ENCODE data around the gene CCDC7. TPM values are rescaled to one million over a fixed set of nuclear protein-coding genes. Genes with fewer than 3 reads are reported as not detected.
"Not testable (repeated sequence)": the region's sequence is repeated elsewhere in the genome, so short reads cannot be mapped to it uniquely, and the experiment has no call there.

CCDC7 gene
- total RNA-seq, 1 donor from 2014 or later, result 11.1 TPM

GRCh38 chr10:32906595-32906994 lies 460.7 kb downstream of the CCDC7 start:
- Mint-ChIP-seq H3K27me3 (ENCODE audit: low read depth) (no peaks in the 10 kb centered on the region), H3K4me3 (no peak overlapping the region), H3K36me3 (peaks cover 30% of the 10 kb centered on the region), H3K4me1 (peaks cover 19% of the 10 kb centered on the region), H3K27ac (no peak overlapping the region), H3K9me3 (no peaks in the 10 kb centered on the region)
- no peak for DNase-seq (ENCODE audit: low spot score in 2 of 2, unreplicated experiment in 2 of 2)
- TF ChIP-seq CTCF (IDR thresholded peaks at IDR 0.05; ENCODE audit: unreplicated experiment), result no peak

GRCh38 chr10:32909456-32909855 lies 463.5 kb downstream of the CCDC7 start:
- no peak for DNase-seq (ENCODE audit: low spot score in 2 of 2, unreplicated experiment in 2 of 2)
- TF ChIP-seq CTCF (IDR thresholded peaks at IDR 0.05; ENCODE audit: unreplicated experiment), result no peak
- peaks cover 19% of the 10 kb centered on the region for H3K4me1 Mint-ChIP-seq
- no peaks in the 10 kb centered on the region for H3K27me3 Mint-ChIP-seq (ENCODE audit: low read depth)
- H3K4me3 Mint-ChIP-seq, result no peak overlapping the region
- peak overlapping the region; percentile 91 for H3K27ac Mint-ChIP-seq
- H3K36me3 Mint-ChIP-seq, result peaks cover 40% of the 10 kb centered on the region
- peaks cover 9% of the 10 kb centered on the region for H3K9me3 Mint-ChIP-seq

- Mint-ChIP-seq H3K9me3 (peaks cover 14% of the 10 kb centered on the region), H3K36me3 (peaks cover 45% of the 10 kb centered on the region), H3K4me1 (peaks cover 19% of the 10 kb centered on the region), H3K27ac (peak overlapping the region; percentile 91)
- not testable (repeated sequence) for DNase-seq (ENCODE audit: low spot score in 2 of 2, unreplicated experiment in 2 of 2); H3K27me3 Mint-ChIP-seq (ENCODE audit: low read depth); H3K4me3 Mint-ChIP-seq
Observed at GRCh38 chr10:32909970-32910369, 464.0 kb downstream of the CCDC7 start.

GRCh38 chr10:32911285-32912016 lies 465.5 kb downstream of the CCDC7 start:
- no peak for DNase-seq (ENCODE audit: low spot score in 2 of 2, unreplicated experiment in 2 of 2)
- Mint-ChIP-seq H3K4me1 (peaks cover 19% of the 10 kb centered on the region), H3K36me3 (peaks cover 59% of the 10 kb centered on the region), H3K27ac (peak overlapping the region; percentile 23), H3K27me3 (ENCODE audit: low read depth) (no peaks in the 10 kb centered on the region), H3K9me3 (peaks cover 24% of the 10 kb centered on the region), H3K4me3 (no peak overlapping the region)
- TF ChIP-seq CTCF (IDR thresholded peaks at IDR 0.05; ENCODE audit: unreplicated experiment), result no peak

GRCh38 chr10:32917817-32918216 lies 471.9 kb downstream of the CCDC7 start:
- H3K27ac Mint-ChIP-seq; H3K27me3 Mint-ChIP-seq (ENCODE audit: low read depth); DNase-seq (ENCODE audit: low spot score in 2 of 2, unreplicated experiment in 2 of 2); H3K4me1 Mint-ChIP-seq; H3K4me3 Mint-ChIP-seq: not testable (repeated sequence)
- Mint-ChIP-seq H3K36me3 (peaks cover 69% of the 10 kb centered on the region), H3K9me3 (peaks cover 27% of the 10 kb centered on the region)

GRCh38 chr10:32922170-32922569 lies 476.2 kb downstream of the CCDC7 start:
- no peaks in the 10 kb centered on the region for H3K27me3 Mint-ChIP-seq (ENCODE audit: low read depth)
- no peak for TF ChIP-seq CTCF (IDR thresholded peaks at IDR 0.05; ENCODE audit: unreplicated experiment)
- no peak overlapping the region for H3K27ac Mint-ChIP-seq
- peaks cover 52% of the 10 kb centered on the region for H3K36me3 Mint-ChIP-seq
- DNase-seq (ENCODE audit: low spot score in 2 of 2, unreplicated experiment in 2 of 2), result no peak
- peaks cover 8% of the 10 kb centered on the region for H3K9me3 Mint-ChIP-seq
- H3K4me3 Mint-ChIP-seq, result no peak overlapping the region
- H3K4me1 Mint-ChIP-seq, result no peaks in the 10 kb centered on the region

Measured in mesothelial cell of epicardium (in vitro differentiated cells).